Caco-2 (cell line): ENCODE measurements around the gene SIK3. TPM values are rescaled to one million over a fixed set of nuclear protein-coding genes. Genes with fewer than 3 reads are reported as not detected.

Experiments
- BruUV-seq: library from RNA; stranded (reverse); fragments of 400-500 nt; replicated peaks from 2 replicates; lab custom pipeline; 2021; lab: Mats Ljungman, UMichigan
- CTCF ChIA-PET: fragments of 300-600 bp; sonication (Branson Sonifier 250); formaldehyde crosslinking; loops from one replicate; lab custom pipeline; 2022; ENCODE audit warnings: antibody characterized with exemption; lab: Charles Lee
- POLR2A ChIA-PET: fragments of 300-600 bp; sonication (Branson Sonifier 250); formaldehyde crosslinking; loops from one replicate; lab custom pipeline; 2022; ENCODE audit warnings: antibody characterized with exemption; lab: Charles Lee
- DNase-seq, 2 experiments: peaks; one replicate each; pipeline versions ENCODE4 v3.0.0 to v3.0.0-alpha.2; 2020 to 2022
- H3K27me3 ChIP-seq: replicated peaks from 2 replicates; pipeline ENCODE4 v1.6.0; 2011; ENCODE audit warnings: low read length; ENCODE audit not compliant: control insufficient read depth, insufficient read depth
- H3K36me3 ChIP-seq: 2 replicates; pipeline ENCODE4 v1.5.1; 2011; ENCODE audit warnings: low read length; ENCODE audit not compliant: control insufficient read depth, insufficient read depth
- H3K4me1 ChIP-seq: fragments of 250-450 bp; sonication (Bioruptor Pico); 2 replicates; pipeline ENCODE4 v1.5.1; 2020; ENCODE audit warnings: mild to moderate bottlenecking
- H3K4me3 ChIP-seq: 2 replicates; pipeline ENCODE4 v1.5.1; 2011; ENCODE audit warnings: low read depth, mild to moderate bottlenecking, control low read depth, low read length
- H3K9me3 ChIP-seq: fragments of 250-450 bp; sonication (Bioruptor Pico); 2 replicates; pipeline ENCODE4 v1.5.1; 2020; ENCODE audit warnings: mild to moderate bottlenecking, moderate library complexity
- H3K27ac Mint-ChIP-seq: one replicate; pipeline ENCODE4 v1.8.0; 2022; ENCODE audit warnings: mixed read lengths; ENCODE audit not compliant: unreplicated experiment
- H3K27me3 Mint-ChIP-seq: one replicate; pipeline ENCODE4 v1.8.0; 2022; ENCODE audit warnings: mixed read lengths; ENCODE audit not compliant: insufficient read depth, unreplicated experiment
- H3K36me3 Mint-ChIP-seq: one replicate; pipeline ENCODE4 v1.8.0; 2022; ENCODE audit warnings: mild to moderate bottlenecking, mixed read lengths; ENCODE audit not compliant: insufficient read depth, unreplicated experiment
- H3K4me1 Mint-ChIP-seq: one replicate; pipeline ENCODE4 v1.8.0; 2022; ENCODE audit warnings: low read depth, mixed read lengths; ENCODE audit not compliant: unreplicated experiment
- H3K4me3 Mint-ChIP-seq: one replicate; pipeline ENCODE4 v1.8.0; 2022; ENCODE audit warnings: mild to moderate bottlenecking, moderate library complexity, mixed read lengths; ENCODE audit not compliant: unreplicated experiment
- H3K9me3 Mint-ChIP-seq: one replicate; pipeline ENCODE4 v1.8.0; 2022; ENCODE audit warnings: mixed read lengths; ENCODE audit not compliant: unreplicated experiment
- intact Hi-C: fragments of 100-400 bp; cut with micrococcal nuclease; formaldehyde crosslinking; loops from one replicate; pipeline ENCODE4 v1.10.0; 2022; ENCODE audit not compliant: unreplicated experiment
- total RNA-seq: library from RNA; stranded (reverse); gene quantifications from 2 replicates; pipeline ENCODE4 v1.2.3, GENCODE V29; 2022
- TF ChIP-seq, protein P1 (sequence below), 2 experiments: fragments of 200-600 bp in 1 of 2; IDR thresholded peaks; 1 replicate in 1 of 2; 2 replicates in 1 of 2; pipeline versions ENCODE4 v1.5.1 to v1.8.0; 2011 to 2022; ENCODE audit warnings: antibody characterized with exemption in 1 of 2, control low read depth in 1 of 2, inconsistent platforms in 1 of 2, low read depth in 1 of 2, low read length in 1 of 2, mild to moderate bottlenecking in 1 of 2, moderate library complexity in 1 of 2; ENCODE audit not compliant: insufficient read depth in 1 of 2, severe bottlenecking in 1 of 2, unreplicated experiment in 1 of 2

SIK3 gene
- total RNA-seq, 1 experiment from 2014 or later, result 65.7 TPM

DNA sequence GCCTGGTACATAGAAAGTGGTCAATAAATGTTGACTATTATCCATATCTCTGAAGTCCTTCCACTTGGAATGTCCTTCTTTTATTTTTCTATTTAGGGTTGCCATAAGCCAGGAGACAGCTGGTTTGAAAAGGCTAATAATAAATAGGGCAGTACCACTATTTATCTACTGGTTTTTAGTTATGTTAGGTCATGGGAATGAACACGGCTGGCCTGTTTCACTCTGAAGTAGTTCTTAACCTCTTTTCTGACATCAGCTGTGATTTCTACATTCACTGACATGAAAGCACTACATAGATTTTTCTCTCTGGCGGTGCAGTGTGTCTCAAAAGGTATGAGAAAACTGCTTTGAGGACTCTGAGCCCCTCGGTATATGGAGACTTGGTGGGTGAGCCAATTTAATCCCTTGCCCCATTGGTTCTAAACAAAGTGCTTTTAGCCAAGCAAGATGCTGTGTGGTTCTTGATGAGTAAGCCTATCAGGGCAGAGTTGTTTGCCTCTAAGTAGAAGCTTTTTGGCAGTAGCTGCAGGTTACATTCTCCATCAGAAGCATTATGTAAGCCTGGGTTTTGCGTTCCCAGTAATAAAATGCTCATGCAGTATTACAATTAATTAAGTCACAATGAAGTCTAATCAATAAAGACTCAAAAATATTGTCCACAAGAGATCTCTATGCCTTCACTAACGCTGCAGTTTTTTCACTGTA lies 212.1 kb downstream of the SIK3 start:
- CTCF ChIA-PET, result interaction anchor here (0.6 kb wide), 1 partner anchor 212 kb away, joined by 5 read pairs; the partner anchor contains the start of gene SIK3
- POLR2A ChIA-PET, result no interaction called here
- no peaks in the 10 kb centered on the region for H3K4me1 ChIP-seq
- H3K27me3 ChIP-seq, result no peaks in the 10 kb centered on the region
- no peaks in the 10 kb centered on the region for H3K9me3 Mint-ChIP-seq
- no peak overlapping the region for H3K4me3 Mint-ChIP-seq
- no peaks in the 10 kb centered on the region for H3K4me1 Mint-ChIP-seq
- peaks cover 14% of the 10 kb centered on the region for H3K36me3 Mint-ChIP-seq
- intact Hi-C loops, result no loop called here
- TF ChIP-seq, protein P1, sequence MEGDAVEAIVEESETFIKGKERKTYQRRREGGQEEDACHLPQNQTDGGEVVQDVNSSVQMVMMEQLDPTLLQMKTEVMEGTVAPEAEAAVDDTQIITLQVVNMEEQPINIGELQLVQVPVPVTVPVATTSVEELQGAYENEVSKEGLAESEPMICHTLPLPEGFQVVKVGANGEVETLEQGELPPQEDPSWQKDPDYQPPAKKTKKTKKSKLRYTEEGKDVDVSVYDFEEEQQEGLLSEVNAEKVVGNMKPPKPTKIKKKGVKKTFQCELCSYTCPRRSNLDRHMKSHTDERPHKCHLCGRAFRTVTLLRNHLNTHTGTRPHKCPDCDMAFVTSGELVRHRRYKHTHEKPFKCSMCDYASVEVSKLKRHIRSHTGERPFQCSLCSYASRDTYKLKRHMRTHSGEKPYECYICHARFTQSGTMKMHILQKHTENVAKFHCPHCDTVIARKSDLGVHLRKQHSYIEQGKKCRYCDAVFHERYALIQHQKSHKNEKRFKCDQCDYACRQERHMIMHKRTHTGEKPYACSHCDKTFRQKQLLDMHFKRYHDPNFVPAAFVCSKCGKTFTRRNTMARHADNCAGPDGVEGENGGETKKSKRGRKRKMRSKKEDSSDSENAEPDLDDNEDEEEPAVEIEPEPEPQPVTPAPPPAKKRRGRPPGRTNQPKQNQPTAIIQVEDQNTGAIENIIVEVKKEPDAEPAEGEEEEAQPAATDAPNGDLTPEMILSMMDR (IDR thresholded peaks at IDR 0.05; ENCODE audit: insufficient read depth in 1 of 2, low read depth in 1 of 2, low read length in 1 of 2, severe bottlenecking in 1 of 2, unreplicated experiment in 1 of 2), result no peak
- no TSS peak for BruUV-seq
- no peak overlapping the region for H3K27ac Mint-ChIP-seq
- H3K36me3 ChIP-seq, result no peaks in the 10 kb centered on the region
- H3K4me3 ChIP-seq, result no peak overlapping the region
- no peak for DNase-seq
- no peaks in the 10 kb centered on the region for H3K27me3 Mint-ChIP-seq
- no peaks in the 10 kb centered on the region for H3K9me3 ChIP-seq

DNA sequence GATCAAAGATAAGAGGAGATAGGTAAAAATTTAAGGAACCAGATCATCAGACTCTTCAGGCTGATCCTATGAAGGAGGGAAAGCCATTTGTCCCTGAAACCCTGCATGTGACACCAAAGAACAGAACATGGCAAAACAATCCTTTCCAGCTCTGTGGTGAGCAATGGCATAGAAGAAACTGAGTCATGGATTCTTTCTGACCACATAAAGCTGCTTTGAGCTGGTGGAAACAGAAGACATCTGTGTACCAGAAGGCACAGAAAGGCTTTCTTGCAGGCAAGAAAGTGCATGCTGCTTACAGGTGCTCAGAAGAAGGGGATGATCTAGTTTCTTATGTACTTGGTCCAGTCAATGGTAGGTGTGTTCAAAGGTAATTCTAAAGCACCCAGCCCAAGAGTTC lies 215.8 kb downstream of the SIK3 start:
- CTCF ChIA-PET, result no interaction called here
- intact Hi-C loops, result no loop called here

DNA sequence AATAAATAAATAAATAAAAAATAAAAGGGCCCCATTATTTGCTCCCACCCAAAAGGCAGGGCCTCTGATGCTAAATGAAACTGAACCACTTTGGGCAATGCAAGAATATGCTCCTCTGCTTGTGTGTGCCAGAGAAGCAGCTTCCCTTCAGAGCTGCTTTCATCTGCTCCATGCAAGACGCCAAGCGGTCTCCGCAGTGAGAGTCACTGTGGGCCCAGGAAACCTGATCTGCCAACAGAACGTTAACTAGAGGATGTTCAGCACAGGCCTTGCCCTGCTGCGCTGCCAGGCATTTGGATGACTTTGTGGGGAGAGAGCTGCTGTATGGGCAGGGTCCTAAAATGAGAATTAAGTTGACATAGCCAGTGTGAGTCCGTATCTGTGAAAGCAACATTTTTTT lies 217.1 kb downstream of the SIK3 start:
- Histone ChIP-seq H3K36me3 (no peaks in the 10 kb centered on the region), H3K4me3 (no peak overlapping the region), H3K9me3 (no peaks in the 10 kb centered on the region), H3K27me3 (no peaks in the 10 kb centered on the region), H3K4me1 (peaks cover 12% of the 10 kb centered on the region)
- no peak for DNase-seq
- Mint-ChIP-seq H3K27ac (no peak overlapping the region), H3K4me3 (no peak overlapping the region), H3K9me3 (no peaks in the 10 kb centered on the region), H3K4me1 (peaks cover 29% of the 10 kb centered on the region), H3K27me3 (no peaks in the 10 kb centered on the region), H3K36me3 (peaks cover 41% of the 10 kb centered on the region)
- POLR2A ChIA-PET, result no interaction called here
- BruUV-seq, result no TSS peak
- TF ChIP-seq, protein P1 (IDR thresholded peaks at IDR 0.05; ENCODE audit: insufficient read depth in 1 of 2, low read depth in 1 of 2, low read length in 1 of 2, severe bottlenecking in 1 of 2, unreplicated experiment in 1 of 2), result no peak
- intact Hi-C loops, result no loop called here
- CTCF ChIA-PET, result interaction anchor here (0.7 kb wide), 1 partner anchor 78 kb away, joined by 3 read pairs; no protein-coding TSS in a partner anchor

More for the DNA sequence above, 215.8 kb downstream of the SIK3 start:
- no peak for DNase-seq
- no peaks in the 10 kb centered on the region for H3K27me3 Mint-ChIP-seq
- H3K4me1 Mint-ChIP-seq, result peaks cover 18% of the 10 kb centered on the region
- TF ChIP-seq, protein P1 (IDR thresholded peaks at IDR 0.05; ENCODE audit: insufficient read depth in 1 of 2, low read depth in 1 of 2, low read length in 1 of 2, severe bottlenecking in 1 of 2, unreplicated experiment in 1 of 2), result no peak
- no peaks in the 10 kb centered on the region for H3K9me3 Mint-ChIP-seq
- H3K9me3 ChIP-seq, result no peaks in the 10 kb centered on the region
- H3K36me3 ChIP-seq, result no peaks in the 10 kb centered on the region
- no peaks in the 10 kb centered on the region for H3K27me3 ChIP-seq
- BruUV-seq, result no TSS peak
- no peak overlapping the region for H3K27ac Mint-ChIP-seq
- no peak overlapping the region for H3K4me3 ChIP-seq
- no peaks in the 10 kb centered on the region; the same call in 1 of the 2 replicates for H3K4me1 ChIP-seq
- H3K36me3 Mint-ChIP-seq, result peaks cover 33% of the 10 kb centered on the region
- POLR2A ChIA-PET, result no interaction called here
- no peak overlapping the region for H3K4me3 Mint-ChIP-seq
